Thoracic aorta (tissue), 2 donors: Measurements from ENCODE around the gene PCK1. TPM values are rescaled to one million over a fixed set of nuclear protein-coding genes. Genes with fewer than 3 reads are reported as not detected.

ENCODE experiments used
- ATAC-seq: fragments of 150-250 bp; one replicate; pipeline ENCODE4 v1.8.0; 2017; ENCODE audit warnings: low read depth; ENCODE audit not compliant: insufficient number of reproducible peaks, low FRiP score
- DNase-seq: peaks from one replicate; pipeline ENCODE4 v3.0.0-alpha.2; 2020; ENCODE audit warnings: low spot score
- H3K27ac ChIP-seq, 2 donors: fragments of 200-600 bp; sonication (generic); 1 replicate in 1 of 2; 2 replicates in 1 of 2; pipeline ENCODE4 v1.5.1; 2016; ENCODE audit warnings: mild to moderate bottlenecking in 2 of 2, moderate library complexity in 2 of 2
- H3K27me3 ChIP-seq: fragments of 200-600 bp; sonication (generic); replicated peaks from 2 replicates; pipeline ENCODE4 v1.6.0; 2016; ENCODE audit warnings: mild to moderate bottlenecking; ENCODE audit not compliant: insufficient read depth
- H3K36me3 ChIP-seq: fragments of 200-600 bp; sonication (generic); one replicate; pipeline ENCODE4 v1.5.1; 2016
- H3K4me1 ChIP-seq, 2 donors: fragments of 200-600 bp; sonication (generic); 1 replicate in 1 of 2; 2 replicates in 1 of 2; pipeline versions ENCODE4 v1.5.1 to v1.6.0; 2016; ENCODE audit warnings: low read depth in 2 of 2, mild to moderate bottlenecking in 1 of 2; ENCODE audit not compliant: control insufficient read depth in 1 of 2
- H3K4me3 ChIP-seq: fragments of 200-600 bp; sonication (generic); 2 replicates; pipeline ENCODE4 v1.5.1; 2016; ENCODE audit warnings: mild to moderate bottlenecking
- H3K9me3 ChIP-seq: fragments of 200-600 bp; sonication (generic); 2 replicates; pipeline ENCODE4 v1.5.1; 2016
- CTCF ChIP-seq: fragments of 200-600 bp; sonication (generic); IDR thresholded peaks from one replicate; pipeline ENCODE4 v1.5.1; 2019; ENCODE audit warnings: antibody characterized with exemption
- total RNA-seq, 2 donors: library from RNA; depleted of rRNA; stranded (reverse); fragments of >200 nt; gene quantifications; one replicate each; pipeline versions ENCODE4 v1.1.0 to v1.2.3, GENCODE V29; 2016

PCK1 gene
- total RNA-seq, 2 donors from 2014 or later: 0.56 to 4.2 TPM

DNA sequence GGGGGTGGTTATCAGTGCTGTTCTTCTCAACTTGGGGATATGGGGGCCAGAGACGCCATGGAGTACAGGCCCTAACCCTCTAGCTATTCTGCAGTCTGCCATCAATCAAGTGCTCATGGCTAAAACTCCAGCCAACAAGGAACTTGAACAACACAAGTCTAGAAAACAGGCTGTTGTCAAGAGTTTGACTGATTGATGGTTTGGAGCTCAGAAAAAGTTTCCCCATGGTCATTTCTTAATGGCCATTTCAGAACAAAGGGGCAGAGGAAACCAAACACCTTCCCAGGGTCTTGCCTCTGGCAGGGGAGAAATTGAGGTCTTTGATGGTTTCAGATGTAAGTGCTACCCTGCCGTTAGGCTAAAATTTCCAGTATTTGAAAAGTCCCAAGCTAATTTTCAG is 15.1 kb downstream of the PCK1 start:
- Histone ChIP-seq H3K4me1 (peaks cover 0 to 1% of the 10 kb centered on the region in 2 donors), H3K27me3 (no peaks in the 10 kb centered on the region), H3K9me3 (no peaks in the 10 kb centered on the region), H3K4me3 (no peak overlapping the region), H3K27ac (no peak overlapping the region), H3K36me3 (no peaks in the 10 kb centered on the region)
- no peak for DNase-seq
- no peak for ATAC-seq
- TF ChIP-seq CTCF: no peak

- Histone ChIP-seq H3K4me1 (peaks cover under 1 to 10% of the 10 kb centered on the region in 2 donors), H3K4me3 (no peak overlapping the region), H3K36me3 (no peaks in the 10 kb centered on the region), H3K9me3 (no peaks in the 10 kb centered on the region), H3K27ac (no peak overlapping the region), H3K27me3 (no peaks in the 10 kb centered on the region)
- TF ChIP-seq CTCF: no peak
- DNase-seq: no peak
- ATAC-seq: no peak
Observed at GRCh38 chr20:57576617-57577550, 16.0 kb downstream of the PCK1 start.

GRCh38 chr20:57577679-57578475 is 17.0 kb downstream of the PCK1 start:
- Histone ChIP-seq H3K27me3 (no peaks in the 10 kb centered on the region), H3K4me1 (peaks cover 4 to 20% of the 10 kb centered on the region in 2 donors), H3K9me3 (no peaks in the 10 kb centered on the region), H3K36me3 (no peaks in the 10 kb centered on the region), H3K4me3 (no peak overlapping the region), H3K27ac (no peak overlapping the region)
- ATAC-seq (no peak), DNase-seq (no peak)
- no peak for TF ChIP-seq CTCF

DNA sequence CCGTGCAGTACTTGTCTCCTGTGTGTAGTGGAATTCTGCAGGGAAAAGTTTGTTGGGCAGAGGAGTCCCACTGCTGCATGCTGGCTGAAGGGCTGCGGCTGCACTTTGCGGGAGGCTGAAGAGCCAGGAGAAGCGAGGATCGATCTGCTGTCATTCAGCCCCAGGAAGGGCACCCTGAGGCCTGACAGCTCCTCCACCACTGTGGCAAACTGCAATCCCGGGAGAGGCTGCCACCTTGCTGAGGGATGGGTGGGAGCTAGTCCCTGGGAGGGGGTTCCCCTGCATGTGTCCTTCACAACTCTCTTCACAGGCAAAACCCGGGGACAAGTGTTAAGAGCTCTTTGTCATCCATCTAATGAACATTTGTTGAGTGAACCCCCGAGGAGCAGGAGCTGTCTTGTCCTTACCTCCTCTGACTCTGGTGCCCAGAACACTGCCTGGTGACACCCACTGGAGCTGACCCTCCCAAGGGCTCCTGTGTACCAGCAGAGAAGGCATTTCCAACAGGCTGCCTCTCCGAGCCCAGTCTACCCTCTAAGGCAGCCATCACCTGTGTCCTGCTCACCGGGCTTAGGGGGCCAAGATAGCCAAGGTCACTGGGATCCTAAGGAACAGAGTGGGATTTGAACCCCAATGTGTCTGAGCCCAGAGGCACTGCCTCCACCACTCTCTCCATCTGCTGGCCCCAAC is 17.7 kb downstream of the PCK1 start:
- H3K27me3 ChIP-seq: no peaks in the 10 kb centered on the region
- H3K4me3 ChIP-seq: no peak overlapping the region
- H3K4me1 ChIP-seq: peaks cover 4 to 26% of the 10 kb centered on the region in 2 donors
- no peak for DNase-seq
- no peak for TF ChIP-seq CTCF
- no peaks in the 10 kb centered on the region for H3K36me3 ChIP-seq
- no peak for ATAC-seq
- no peaks in the 10 kb centered on the region for H3K9me3 ChIP-seq
- H3K27ac ChIP-seq: no peak overlapping the region
